Loucy (cell line): ENCODE measurements around the gene GPR137.

Experiments used
- EZH2phosphoT487 ChIP-seq: fragments of 200-600 bp; IDR thresholded peaks from 2 replicates; pipeline ENCODE4 v1.6.1; 2018; ENCODE audit warnings: antibody characterized with exemption, mild to moderate bottlenecking, moderate library complexity, borderline replicate concordance
- TF ChIP-seq, protein P1 (sequence below): fragments of 200-600 bp; sonication (generic); conservative IDR thresholded peaks from 2 replicates; pipeline ENCODE4 v1.5.1; 2014; ENCODE audit warnings: mild to moderate bottlenecking, antibody characterized with exemption, low read length

- TF ChIP-seq, protein P1, sequence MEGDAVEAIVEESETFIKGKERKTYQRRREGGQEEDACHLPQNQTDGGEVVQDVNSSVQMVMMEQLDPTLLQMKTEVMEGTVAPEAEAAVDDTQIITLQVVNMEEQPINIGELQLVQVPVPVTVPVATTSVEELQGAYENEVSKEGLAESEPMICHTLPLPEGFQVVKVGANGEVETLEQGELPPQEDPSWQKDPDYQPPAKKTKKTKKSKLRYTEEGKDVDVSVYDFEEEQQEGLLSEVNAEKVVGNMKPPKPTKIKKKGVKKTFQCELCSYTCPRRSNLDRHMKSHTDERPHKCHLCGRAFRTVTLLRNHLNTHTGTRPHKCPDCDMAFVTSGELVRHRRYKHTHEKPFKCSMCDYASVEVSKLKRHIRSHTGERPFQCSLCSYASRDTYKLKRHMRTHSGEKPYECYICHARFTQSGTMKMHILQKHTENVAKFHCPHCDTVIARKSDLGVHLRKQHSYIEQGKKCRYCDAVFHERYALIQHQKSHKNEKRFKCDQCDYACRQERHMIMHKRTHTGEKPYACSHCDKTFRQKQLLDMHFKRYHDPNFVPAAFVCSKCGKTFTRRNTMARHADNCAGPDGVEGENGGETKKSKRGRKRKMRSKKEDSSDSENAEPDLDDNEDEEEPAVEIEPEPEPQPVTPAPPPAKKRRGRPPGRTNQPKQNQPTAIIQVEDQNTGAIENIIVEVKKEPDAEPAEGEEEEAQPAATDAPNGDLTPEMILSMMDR: no peak
- no peak for TF ChIP-seq EZH2phosphoT487
Measured at GRCh38 chr11:64240435-64241240, 45.0 kb upstream of the GPR137 start, which contains the start of gene FKBP2.
